BJ (cell line): ENCODE measurements around the gene CHST11. TPM values are rescaled to one million over a fixed set of nuclear protein-coding genes. Genes with fewer than 3 reads are reported as not detected.

Experiments
- CTCF ChIA-PET: fragments of 350-600 bp; formaldehyde crosslinking; extraction: SDS; loops from one replicate; lab custom pipeline; 2021; ENCODE audit warnings: antibody characterized with exemption, inconsistent platforms; lab: Yijun Ruan, JAX
- POLR2A ChIA-PET: fragments of 300-600 bp; sonication (Branson Sonifier 250); formaldehyde crosslinking; extraction: SDS; loops from one replicate; lab custom pipeline; 2021; ENCODE audit warnings: antibody characterized with exemption; lab: Charles Lee
- DNase-seq: peaks from one replicate; pipeline ENCODE4 v3.0.0-alpha.2; 2011; ENCODE audit warnings: low read depth
- H3K27me3 ChIP-seq: 2 replicates; pipeline ENCODE4 v1.6.0; 2011; ENCODE audit warnings: low read length; ENCODE audit not compliant: control insufficient read depth, insufficient read depth
- H3K36me3 ChIP-seq: 2 replicates; pipeline ENCODE4 v1.5.1; 2011; ENCODE audit warnings: low read length; ENCODE audit not compliant: control insufficient read depth, insufficient read depth
- H3K4me3 ChIP-seq: 2 replicates; pipeline ENCODE4 v1.5.1; 2011; ENCODE audit warnings: low read depth, mild to moderate bottlenecking, control low read depth, low read length
- CTCF ChIP-seq: IDR thresholded peaks from 2 replicates; pipeline ENCODE4 v1.5.1; 2011; ENCODE audit warnings: low read depth, mild to moderate bottlenecking, control low read depth, inconsistent platforms, low read length, moderate library complexity; ENCODE audit not compliant: insufficient read depth
- polyA plus RNA-seq: library from polyadenylated mRNA; depleted of rRNA; stranded (reverse); fragments of >200 nt; gene quantifications from 2 replicates; pipeline ENCODE4 v1.2.3, GENCODE V29; 2011

CHST11 gene
- polyA plus RNA-seq, 1 experiment, result 7.3 TPM

- CTCF ChIA-PET, result interaction anchor here (1.0 kb wide), 1 partner anchor 14 kb away, joined by 3 read pairs; no protein-coding TSS in a partner anchor
- no peak for DNase-seq
- Histone ChIP-seq H3K27me3 (peaks cover 1% of the 10 kb centered on the region), H3K4me3 (no peak overlapping the region), H3K36me3 (no peaks in the 10 kb centered on the region)
- POLR2A ChIA-PET, result no interaction called here
- TF ChIP-seq CTCF, result no peak
Measured at GRCh38 chr12:104652910-104653309, 196.2 kb downstream of the CHST11 start.

DNA sequence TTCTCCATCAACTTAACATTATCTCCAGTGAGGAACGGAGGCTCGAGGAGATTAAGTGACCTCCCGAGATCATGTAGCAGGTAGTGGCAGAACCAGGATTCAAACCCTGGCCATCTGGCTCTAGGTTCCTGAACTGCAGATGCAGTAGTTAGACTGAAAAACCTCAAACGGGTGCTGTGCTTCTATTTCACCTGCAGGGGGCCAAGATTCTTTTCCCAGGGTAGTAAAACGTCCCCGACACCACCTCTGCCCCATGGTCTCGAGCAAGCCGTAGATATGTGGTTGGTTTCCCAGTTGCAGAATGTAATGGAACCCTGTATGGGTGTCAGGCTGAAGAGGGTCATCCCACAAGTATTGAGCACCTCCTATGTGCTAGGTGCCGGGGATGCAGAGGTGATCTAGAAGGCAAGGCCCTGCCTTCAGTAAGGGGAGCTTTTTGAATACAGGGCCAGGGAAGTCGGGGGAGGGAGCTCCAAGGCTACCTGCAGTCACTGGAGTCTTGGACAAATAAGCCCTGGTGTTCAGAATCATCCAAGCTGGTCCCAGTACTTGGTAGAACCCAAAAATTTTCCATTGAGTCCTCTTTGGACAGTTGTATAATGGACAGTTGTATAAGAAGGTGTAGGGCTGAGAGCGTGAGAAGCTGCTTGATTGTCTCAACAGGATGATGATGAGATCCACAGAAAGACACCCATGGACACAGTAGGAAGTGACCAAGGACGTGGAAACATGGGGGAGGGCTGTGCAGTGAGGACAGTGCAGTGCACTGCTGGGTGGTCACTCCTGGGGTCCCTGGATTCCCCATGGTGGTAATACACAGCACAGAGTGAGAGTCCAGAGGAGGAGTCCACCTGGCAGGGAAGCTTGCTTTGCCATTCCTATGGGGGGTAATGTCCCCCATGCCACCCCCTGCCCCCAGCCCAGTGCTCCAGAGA lies 197.2 kb downstream of the CHST11 start:
- no peak for DNase-seq
- no peak overlapping the region for H3K4me3 ChIP-seq
- ChIA-PET POLR2A (no interaction called here), CTCF (interaction anchor here (1.1 kb wide), 1 partner anchor 272 kb away, joined by 4 read pairs; no protein-coding TSS in a partner anchor)
- peak; percentile 25; the same call in 1 of the 2 replicates for TF ChIP-seq CTCF
- no peaks in the 10 kb centered on the region for H3K36me3 ChIP-seq
- peaks cover 2% of the 10 kb centered on the region for H3K27me3 ChIP-seq

DNA sequence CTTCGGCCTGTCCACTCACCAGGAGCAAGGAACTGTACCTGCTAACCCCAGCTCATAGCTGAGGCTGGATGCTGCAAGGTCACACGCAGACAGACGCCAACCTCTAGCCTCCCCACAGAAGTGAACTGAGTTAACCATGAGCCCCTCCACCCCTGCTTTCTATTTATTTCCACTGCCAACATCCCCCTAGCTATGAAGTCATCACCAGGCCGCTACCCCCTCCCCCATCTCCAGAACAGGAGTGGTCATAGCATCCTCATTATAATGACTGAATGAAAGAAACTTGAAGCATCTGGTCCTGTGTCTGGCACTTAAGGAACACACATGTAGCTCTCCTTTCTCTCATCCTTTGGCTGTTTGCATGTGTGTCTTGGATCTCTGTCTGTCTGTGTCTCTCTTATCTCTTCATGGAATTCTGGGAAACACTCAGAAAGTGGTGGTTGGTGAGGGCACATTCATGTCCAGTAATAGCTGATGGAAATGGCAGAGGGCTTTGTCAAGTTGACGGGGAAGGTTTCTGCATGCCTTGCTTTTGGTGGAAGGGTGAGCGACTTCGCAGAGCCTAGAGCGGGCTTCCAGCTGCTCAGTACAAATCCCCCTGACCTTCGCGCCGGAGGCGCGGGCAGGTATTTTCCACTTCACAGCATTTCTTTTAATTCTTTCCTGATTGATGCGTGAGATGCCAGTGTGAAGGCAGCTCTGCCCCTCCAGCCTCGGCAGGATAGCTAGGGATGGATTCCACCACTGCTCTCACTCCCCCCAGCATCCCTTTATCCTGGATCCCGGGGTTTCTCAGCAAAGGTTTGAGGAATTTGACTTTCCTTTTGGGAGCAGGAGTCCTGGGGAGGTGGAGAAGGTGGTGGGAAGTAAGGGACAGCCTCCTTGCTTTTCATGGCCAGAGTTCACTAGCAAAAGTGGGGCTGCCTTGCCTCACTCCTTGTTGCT lies 198.2 kb downstream of the CHST11 start:
- no peak for DNase-seq
- no peaks in the 10 kb centered on the region for H3K36me3 ChIP-seq
- CTCF ChIA-PET, result interaction anchor here (1.1 kb wide), 1 partner anchor 273 kb away, joined by 4 read pairs; no protein-coding TSS in a partner anchor
- TF ChIP-seq CTCF, result no peak
- H3K4me3 ChIP-seq, result no peak overlapping the region
- H3K27me3 ChIP-seq, result peaks cover 2% of the 10 kb centered on the region
- POLR2A ChIA-PET, result no interaction called here

DNA sequence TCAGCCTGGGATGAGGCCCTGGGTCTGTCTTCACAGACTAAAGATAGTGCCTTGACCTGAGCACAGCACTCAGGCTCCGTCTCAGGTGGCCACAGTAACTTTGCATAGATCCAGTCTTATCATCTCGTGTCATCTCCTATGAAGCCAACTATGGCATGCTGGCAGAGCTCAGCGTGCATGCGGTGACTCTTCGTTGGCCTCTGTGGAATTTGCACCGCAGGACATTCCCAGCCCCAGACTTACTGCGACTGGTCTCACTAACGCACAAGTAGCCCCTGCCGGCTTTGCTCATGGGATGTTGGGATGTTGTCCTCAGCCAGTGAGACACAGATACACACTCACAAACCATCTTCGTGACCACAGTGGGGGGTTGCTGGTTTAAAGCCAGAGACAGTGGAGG lies 199.6 kb downstream of the CHST11 start:
- TF ChIP-seq CTCF, result no peak
- H3K36me3 ChIP-seq, result no peaks in the 10 kb centered on the region
- ChIA-PET CTCF (interaction anchor here (1.5 kb wide), 1 partner anchor 10 kb away, joined by 4 read pairs; no protein-coding TSS in a partner anchor), POLR2A (interaction anchor here (0.6 kb wide), 1 partner anchor 42 kb away, joined by 3 read pairs; no protein-coding TSS in a partner anchor)
- peaks cover 2% of the 10 kb centered on the region for H3K27me3 ChIP-seq
- DNase-seq, result no peak
- no peak overlapping the region for H3K4me3 ChIP-seq
